Stimulated activated CD8-positive, alpha-beta memory T cell treated with anti-CD3 and anti-CD28 coated beads, Interleukin-12 subunit alpha, Interleukin-12 subunit beta, amount 100 ng/mL, for 4 hours (primary cell): ENCODE results near the gene PCSK2.

Experiments used
- DNase-seq: peaks from one replicate; pipeline ENCODE4 v3.0.0-alpha.2; 2020; ENCODE audit warnings: low read depth

Gene PCSK2

DNA sequence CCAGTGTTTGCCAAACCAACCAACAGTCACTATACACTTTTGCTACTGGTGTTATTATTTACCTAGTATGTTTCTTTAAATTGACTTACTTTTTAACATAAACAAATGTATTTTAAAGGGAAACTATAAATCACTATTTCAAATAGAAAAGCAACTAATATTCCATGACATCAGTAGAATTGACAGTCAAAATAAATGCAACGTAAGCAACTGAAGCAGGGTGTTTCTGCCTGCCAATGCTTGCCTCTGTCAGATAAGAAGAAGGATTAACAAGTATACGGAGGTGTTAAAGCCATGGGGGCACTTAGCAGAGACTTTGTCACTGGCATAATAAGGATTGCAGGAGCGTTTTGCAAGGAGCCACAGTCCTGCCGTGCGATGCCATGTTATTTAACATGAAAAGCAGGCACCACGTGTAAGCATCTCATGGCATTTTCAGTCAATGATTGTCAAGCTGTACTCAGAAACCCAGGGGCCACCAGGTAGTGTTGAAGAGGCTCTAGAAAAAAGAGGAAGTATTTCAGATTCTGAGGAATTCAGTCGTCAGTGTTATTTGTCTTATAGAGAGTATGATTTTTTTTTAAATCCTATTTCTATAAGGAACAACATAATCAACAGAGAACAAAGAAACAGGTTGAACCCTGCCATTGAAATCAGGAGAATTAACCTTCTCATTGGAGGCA, 172.6 kb downstream of the PCSK2 start:
- DNase-seq = no peak

DNA sequence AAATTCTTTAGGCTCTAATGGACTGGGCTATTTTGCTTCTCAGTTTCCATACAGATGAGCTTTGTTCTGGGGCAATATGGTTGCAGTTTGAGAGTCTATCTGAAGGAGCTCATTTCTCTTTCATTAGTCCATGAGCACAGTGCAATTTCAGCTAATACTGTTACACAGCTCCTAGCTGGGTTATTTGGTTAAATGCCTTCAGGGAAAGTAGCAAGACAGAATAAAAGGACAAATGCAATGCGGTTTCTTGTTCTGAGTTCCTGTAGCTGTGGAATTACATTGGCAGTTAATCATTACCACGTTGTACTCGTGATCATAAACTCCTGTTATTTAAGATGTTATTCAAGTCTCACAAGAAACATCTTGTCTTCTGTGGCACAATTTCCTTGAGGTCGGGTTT, 176.6 kb downstream of the PCSK2 start:
- no peak for DNase-seq

DNA sequence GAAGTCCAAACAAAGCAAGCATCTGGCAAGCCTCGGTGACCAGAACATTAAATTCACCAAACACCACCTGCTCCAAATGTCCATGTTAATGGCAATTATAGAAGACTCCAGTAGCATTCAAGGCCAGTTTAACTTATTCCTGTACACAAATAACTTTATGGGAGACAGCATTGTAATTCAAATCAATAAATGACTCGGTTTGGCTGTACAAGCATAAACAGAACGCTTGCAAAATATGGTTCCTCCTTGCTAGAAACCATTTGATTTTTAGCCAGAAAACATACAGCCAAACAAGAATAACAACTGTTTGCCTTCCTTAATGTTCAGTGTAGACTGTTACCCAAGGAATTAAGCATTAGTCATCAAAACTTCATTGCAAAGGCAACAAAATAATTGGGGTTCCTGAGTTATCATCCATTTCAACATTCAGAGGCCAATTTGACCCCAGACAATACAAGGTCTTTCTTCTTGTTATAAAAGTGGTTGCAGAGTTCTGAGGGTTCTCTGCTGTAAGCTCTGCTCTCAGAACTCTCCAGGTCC, 179.3 kb downstream of the PCSK2 start:
- DNase-seq = no peak

GRCh38 chr20:17407550-17407949, 180.7 kb downstream of the PCSK2 start:
- no peak for DNase-seq

- no peak for DNase-seq
Observed at GRCh38 chr20:17417225-17417624, 190.4 kb downstream of the PCSK2 start.

DNA sequence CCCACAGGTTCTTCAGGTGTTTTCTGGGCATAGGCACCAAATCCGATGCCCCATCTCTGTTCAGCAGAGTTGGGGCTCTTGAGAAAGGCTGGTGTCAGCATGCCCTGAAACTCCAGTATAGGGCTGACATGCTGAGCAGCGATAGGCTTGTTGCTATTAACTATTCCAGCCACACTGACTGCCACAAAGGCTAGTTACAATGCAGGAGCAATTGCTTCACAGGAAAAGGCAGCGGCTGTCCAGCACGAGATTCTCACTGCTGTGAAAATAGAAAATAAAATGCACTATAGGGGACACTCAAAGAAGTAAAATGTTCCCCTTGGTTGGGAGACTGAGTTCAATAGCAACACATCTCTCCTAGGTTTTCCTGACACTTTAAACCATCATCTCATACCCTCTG, 191.9 kb downstream of the PCSK2 start:
- DNase-seq = no peak

DNA sequence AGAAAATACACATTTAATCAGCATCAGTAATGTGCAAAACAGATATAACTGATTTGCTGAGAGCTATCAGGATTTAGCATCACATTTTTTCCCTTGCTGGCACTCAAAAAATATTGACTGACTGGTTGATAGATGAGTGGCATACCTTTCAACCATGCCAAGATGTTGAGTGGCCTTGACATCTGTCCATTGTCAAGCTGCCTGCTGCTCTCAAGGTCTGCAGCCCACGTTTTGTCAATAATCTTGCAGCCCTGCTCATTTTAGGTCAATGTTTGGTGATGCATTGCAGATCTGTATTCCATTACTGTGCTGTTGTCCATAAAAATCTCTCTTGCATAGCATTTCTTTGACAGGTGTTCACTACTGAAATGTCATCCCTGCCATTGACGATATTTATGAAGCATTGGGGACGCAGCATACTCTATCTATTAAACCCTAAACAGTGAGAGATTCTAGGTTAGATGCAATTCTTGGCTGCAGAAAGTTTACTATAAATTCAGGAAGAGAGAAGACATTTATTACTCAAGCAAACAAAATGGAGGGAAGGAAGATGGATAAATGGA, 192.7 kb downstream of the PCSK2 start:
- no peak for DNase-seq

- no peak for DNase-seq
Observed at GRCh38 chr20:17421493-17421892, 194.7 kb downstream of the PCSK2 start.

GRCh38 chr20:17423782-17424181, 196.9 kb downstream of the PCSK2 start:
- no peak for DNase-seq

- DNase-seq = no peak
Observed at GRCh38 chr20:17427638-17428037, 200.8 kb downstream of the PCSK2 start.

GRCh38 chr20:17430125-17430950, 203.5 kb downstream of the PCSK2 start:
- no peak for DNase-seq

- no peak for DNase-seq
Observed at GRCh38 chr20:17431621-17432364, 205.0 kb downstream of the PCSK2 start.

GRCh38 chr20:17436664-17437063, 209.8 kb downstream of the PCSK2 start:
- no peak for DNase-seq

DNA sequence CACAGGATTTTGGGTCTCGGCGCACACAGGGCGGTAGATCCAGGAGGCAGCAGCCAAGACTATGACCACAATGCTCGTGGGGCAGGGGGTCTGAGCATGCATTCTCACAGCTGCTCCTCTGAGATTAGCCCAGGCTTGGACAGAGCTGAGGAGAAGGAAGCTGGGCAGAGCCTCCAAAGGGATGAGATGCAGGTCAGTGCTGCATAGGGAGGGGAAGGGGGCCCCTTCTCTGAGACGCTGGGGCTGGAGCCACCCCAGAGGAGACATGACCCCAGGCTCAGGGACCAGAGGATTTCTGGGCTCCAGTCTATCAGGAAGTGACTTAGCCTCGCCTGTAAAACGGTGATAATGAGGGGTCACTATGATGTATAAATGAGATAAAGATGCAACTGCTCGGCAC, 210.4 kb downstream of the PCSK2 start:
- no peak for DNase-seq

GRCh38 chr20:17438436-17439039, 211.7 kb downstream of the PCSK2 start:
- no peak for DNase-seq

DNA sequence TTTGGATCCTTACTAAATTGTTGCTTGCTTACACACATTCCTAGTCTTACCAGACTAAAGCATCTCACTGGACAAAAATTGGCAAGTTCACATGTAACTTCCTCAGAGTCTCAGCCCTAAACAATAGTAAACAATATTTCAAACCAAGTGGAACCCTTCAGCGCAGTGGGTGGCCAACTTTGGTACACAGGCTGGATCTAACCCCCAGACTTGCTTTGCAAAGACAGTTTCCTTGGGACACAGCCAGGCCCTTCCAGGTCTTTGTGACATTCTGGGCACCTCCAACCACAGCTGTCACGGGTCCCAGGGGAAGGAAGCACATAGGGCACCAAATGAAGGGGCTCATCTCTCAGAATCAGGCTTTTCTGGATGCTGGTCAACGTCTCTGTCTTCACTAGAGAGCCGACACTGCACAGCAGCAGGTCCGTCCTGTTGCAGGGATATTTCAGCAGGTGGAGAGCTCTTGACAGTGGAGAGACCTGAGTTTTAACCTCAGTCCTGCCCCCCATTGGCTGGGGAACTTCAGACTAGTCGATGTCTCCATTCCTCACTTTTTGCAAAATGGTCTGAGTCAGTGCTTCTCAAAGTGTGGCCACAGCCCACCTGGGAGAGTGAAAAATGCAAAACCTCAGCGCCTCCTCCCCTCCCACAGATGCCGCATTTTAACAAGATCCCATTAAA, 212.9 kb downstream of the PCSK2 start:
- no peak for DNase-seq

DNA sequence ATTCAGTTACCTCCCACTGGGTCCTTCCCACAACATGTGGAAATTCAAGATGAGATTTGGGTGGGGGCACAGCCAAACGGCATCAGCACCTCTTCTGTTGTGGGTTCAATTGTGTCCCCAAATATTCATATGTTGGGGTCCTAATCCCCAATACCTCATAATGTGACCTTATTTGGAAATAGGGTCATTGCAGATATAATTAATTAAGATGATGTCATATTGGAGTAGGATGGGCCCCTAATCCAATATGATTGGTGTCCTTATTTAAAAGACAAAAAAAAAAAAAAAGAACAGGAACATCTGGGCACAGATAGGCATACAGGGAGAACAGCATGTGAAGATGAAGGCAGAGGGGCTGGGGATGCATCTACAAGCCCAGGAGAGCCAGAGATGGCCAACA, 214.9 kb downstream of the PCSK2 start:
- no peak for DNase-seq

- no peak for DNase-seq
Observed at GRCh38 chr20:17442588-17442987, 215.7 kb downstream of the PCSK2 start.

GRCh38 chr20:17443131-17443858, 216.5 kb downstream of the PCSK2 start:
- DNase-seq = no peak

DNA sequence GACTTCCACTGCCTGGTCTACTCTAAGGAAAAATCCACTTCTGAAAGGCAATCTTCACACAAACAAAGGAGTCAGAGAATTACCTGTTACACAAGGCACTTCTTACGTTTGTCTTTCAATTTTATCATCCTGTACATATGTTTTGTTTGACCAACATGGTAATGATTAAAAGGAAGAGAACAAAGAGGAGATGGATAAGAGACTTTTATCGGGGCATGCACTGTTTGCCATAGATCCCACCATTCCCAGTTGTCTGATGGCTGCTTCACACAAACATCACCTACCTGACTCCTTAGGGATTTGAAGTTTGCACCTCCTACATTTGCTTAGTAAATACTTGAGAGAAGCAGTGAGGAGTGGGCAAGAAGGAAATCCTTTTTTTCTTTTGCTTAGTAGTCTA, 217.3 kb downstream of the PCSK2 start:
- DNase-seq = no peak

- no peak for DNase-seq
Observed at GRCh38 chr20:17445543-17445942, 218.7 kb downstream of the PCSK2 start.
